NCI-H69 (cell line): ENCODE measurements around the gene BICC1.
"Not testable (repeated sequence)": the region's sequence is repeated elsewhere in the genome, so short reads cannot be mapped to it uniquely, and the experiment has no call there.

Experiments
- DNase-seq: peaks from one replicate; lab custom pipeline; 2025; lab: John Stamatoyannopoulos, UW

BICC1 gene

DNA sequence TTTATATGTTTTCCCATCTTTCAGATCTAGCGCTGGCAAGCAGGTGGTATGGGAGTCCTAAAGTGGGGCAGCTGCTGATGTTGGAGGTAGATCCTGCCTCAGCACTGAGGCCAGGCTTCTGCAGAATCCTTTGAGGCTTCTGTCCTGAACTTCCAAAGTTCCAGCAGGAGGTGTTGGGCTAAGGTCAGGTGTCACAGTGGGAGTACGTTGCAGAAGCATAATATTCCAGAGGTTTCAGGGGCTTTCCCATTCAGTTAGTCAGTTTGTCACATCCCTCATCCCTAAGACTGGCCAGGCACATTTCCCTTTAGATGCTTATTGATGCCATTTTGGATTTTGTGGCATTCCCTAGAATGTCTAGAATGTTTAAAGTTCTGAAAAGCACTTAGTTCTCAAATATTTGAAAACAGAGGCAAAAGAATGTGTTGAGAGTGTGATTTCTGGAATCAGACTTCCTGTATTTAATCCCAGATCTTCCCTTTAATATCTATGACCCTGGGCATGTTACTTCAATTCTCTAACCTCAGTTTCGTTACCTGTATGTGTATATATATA lies 344.7 kb downstream of the BICC1 start:
- no peak for DNase-seq

DNA sequence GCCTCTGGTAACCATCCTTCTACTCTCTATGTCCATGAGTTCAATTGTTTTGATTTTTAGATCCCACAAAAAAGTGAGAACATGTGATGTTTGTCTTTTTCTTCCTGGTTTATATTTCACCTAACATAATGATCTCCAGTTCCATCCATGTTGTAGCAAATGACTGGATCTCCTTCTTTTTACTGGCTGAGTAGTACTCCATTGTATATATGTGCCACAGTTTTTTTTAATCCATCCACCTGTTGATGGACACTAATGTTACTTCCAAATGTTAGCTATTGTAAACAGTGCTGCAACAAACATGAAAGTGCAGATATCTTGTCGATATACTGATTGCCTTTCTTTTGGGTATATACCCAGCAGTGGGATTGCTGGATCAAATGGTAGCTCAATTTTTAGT lies 345.5 kb downstream of the BICC1 start:
- not testable (repeated sequence) for DNase-seq

DNA sequence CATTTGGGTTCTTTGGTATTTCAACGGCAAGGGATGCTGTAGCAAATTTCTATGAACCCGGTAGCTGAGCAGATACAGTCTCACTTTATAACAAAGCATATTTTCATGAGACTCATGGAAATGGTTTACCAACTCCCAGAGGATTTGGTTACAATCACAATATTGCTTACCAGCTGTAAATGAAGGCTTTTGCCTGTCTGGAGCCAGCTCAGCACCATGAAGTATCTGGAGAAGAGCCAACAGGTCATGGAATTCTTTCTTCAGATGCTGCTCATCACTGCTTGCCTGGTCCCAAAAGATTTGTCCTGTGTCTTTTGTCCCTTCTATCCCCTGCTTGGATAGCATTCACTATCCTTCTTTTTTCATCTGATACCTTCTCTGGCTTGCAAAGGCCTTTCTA lies 346.9 kb downstream of the BICC1 start:
- DNase-seq = peak; percentile 4

DNA sequence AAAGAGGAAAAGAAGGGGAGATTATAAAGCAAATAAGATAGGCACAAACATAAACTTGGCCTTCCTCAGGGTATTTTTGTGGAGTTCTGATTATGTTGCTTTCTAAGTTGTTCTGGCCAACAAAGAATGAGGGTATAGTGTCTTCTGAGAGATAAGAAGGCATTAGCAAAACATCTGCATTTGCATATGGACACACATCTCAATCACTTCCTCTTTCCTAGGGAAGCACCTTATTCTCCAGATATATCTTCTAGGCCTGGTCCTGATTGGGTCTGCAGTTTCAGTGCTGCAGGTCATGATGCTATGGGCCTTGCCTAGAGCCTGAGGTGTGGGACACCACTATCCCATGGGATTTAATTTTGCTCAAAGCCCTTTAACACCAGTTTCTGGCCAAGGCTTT lies 355.0 kb downstream of the BICC1 start:
- no peak for DNase-seq

DNA sequence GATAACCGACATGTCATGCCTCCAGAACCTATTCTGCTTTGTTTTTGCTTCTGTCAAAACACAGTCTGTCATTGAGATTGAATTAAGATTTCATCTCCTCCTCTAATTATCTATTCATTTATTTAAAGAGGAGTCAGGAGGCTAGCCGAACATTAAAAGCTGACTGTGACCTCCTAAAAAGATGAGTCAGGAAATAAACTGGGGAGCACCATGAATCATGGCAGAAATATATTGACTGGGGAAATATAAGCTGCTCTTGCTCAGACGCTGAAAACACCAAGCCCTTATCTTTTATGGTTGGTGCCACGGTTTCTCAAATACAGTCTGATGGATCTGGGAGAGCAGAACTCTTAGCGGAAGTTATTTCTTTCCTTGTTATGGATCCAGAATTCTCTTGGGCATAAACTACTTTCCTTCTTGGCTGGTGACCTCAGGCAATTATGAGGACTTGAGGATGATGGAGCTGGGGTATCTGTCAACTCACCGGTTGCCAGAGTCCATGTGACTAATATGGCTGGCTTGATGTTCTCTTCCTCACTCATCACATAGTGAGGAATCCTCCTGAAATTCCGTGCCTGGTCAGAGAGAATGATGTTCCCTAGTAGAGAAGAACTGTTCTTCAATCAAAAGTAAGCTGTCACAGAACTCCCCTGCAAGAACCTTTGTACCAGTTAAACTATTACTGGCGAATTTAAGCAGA lies 356.2 kb downstream of the BICC1 start:
- peak; percentile 22 for DNase-seq

DNA sequence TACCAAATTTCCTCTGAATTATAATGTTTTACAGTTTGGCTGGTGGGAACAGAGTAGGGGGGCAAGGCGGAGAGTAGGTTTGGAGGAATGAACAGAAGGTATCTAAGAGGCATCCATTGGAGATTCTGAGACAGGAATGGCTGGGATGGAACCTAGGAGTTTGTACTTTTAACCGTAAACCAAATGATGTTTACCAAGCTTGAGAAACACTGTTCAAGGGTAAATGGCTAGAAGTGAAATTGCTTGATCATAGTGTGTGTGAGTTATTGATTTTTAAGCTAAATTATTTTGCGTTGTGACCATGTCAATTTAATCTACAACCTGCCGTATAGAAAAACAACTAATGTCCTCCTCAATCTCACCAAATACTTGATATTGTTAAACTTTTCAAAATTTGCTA lies 357.4 kb downstream of the BICC1 start:
- DNase-seq = no peak

DNA sequence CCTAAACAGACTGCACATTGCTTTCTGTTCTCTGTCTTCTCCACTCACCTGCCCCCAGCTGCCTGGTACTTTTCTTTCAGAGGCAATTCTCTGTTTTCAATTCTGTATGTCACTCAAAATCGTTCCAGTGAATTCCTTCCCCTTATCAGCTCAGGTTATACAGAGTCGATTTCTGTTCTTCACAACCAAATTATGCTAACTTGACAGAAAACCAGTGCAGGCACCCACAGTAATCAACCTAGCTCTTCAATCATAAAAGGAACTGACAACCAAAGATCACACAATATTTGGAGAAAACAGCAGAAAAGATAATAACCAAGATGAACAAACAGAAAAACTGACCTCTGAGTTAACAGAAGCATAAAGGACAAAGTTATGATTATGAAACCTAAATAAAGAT lies 360.5 kb downstream of the BICC1 start:
- no peak for DNase-seq
